Measurements from ENCODE around the gene MDM1.

MDM1 gene

GRCh38 chr12:68361953-68362352 lies 29.8 kb upstream of the MDM1 start:
- H3K79me2 ChIP-seq (ENCODE audit: insufficient read depth, low read length), result no peaks in the 10 kb centered on the region
- H3K27me3 ChIP-seq (ENCODE audit: insufficient read depth, low read length, poor library complexity, severe bottlenecking), result no peaks in the 10 kb centered on the region
- H3K4me2 ChIP-seq (ENCODE audit: low read depth, low read length, poor library complexity, severe bottlenecking), result no peak overlapping the region
- TF ChIP-seq EZH2phosphoT487 (IDR thresholded peaks at IDR 0.05; ENCODE audit: borderline replicate concordance) (no peak), CTCF (conservative IDR thresholded peaks at IDR 0.05; ENCODE audit: low read length) (no peak)
- no peak overlapping the region for H3K4me3 ChIP-seq (ENCODE audit: low read length, poor library complexity, severe bottlenecking)
- no peaks in the 10 kb centered on the region for H3K9me2 ChIP-seq (replicated peaks; ENCODE audit: low read depth, low read length)
- no peaks in the 10 kb centered on the region for H3K9me3 ChIP-seq (ENCODE audit: insufficient read depth, low read depth, low read length)
- peaks cover 15% of the 10 kb centered on the region for H3F3A ChIP-seq (ENCODE audit: low read depth)
- H4K20me1 ChIP-seq (ENCODE audit: insufficient read depth, low read length, poor library complexity, severe bottlenecking), result no peaks in the 10 kb centered on the region
- no peak overlapping the region for H2AFZ ChIP-seq (ENCODE audit: low read length)
- H3K36me3 ChIP-seq (ENCODE audit: insufficient read depth, low read length), result no peaks in the 10 kb centered on the region
- H3K4me1 ChIP-seq (ENCODE audit: insufficient read depth, low read length, poor library complexity, severe bottlenecking), result peaks cover 68% of the 10 kb centered on the region
- no peak overlapping the region for H3K9ac ChIP-seq (ENCODE audit: low read depth, low read length, poor library complexity, severe bottlenecking)

GRCh38 chr12:68359674-68360073 lies 27.5 kb upstream of the MDM1 start:
- Histone ChIP-seq H3K9me3 (ENCODE audit: insufficient read depth, low read depth, low read length) (no peaks in the 10 kb centered on the region), H4K20me1 (ENCODE audit: insufficient read depth, low read length, poor library complexity, severe bottlenecking) (no peaks in the 10 kb centered on the region), H3K4me1 (ENCODE audit: insufficient read depth, low read length, poor library complexity, severe bottlenecking) (peaks cover 64% of the 10 kb centered on the region), H3K9me2 (replicated peaks; ENCODE audit: low read depth, low read length) (no peaks in the 10 kb centered on the region), H2AFZ (ENCODE audit: low read length) (no peak overlapping the region), H3K4me3 (ENCODE audit: low read length, poor library complexity, severe bottlenecking) (no peak overlapping the region), H3F3A (ENCODE audit: low read depth) (peaks cover 9% of the 10 kb centered on the region), H3K79me2 (ENCODE audit: insufficient read depth, low read length) (no peaks in the 10 kb centered on the region), H3K9ac (ENCODE audit: low read depth, low read length, poor library complexity, severe bottlenecking) (peak overlapping the region; percentile 32), H3K27me3 (ENCODE audit: insufficient read depth, low read length, poor library complexity, severe bottlenecking) (no peaks in the 10 kb centered on the region), H3K4me2 (ENCODE audit: low read depth, low read length, poor library complexity, severe bottlenecking) (peak overlapping the region; percentile 10), H3K36me3 (ENCODE audit: insufficient read depth, low read length) (no peaks in the 10 kb centered on the region)
- TF ChIP-seq CTCF (conservative IDR thresholded peaks at IDR 0.05; ENCODE audit: low read length) (no peak), EZH2phosphoT487 (IDR thresholded peaks at IDR 0.05; ENCODE audit: borderline replicate concordance) (no peak)

GRCh38 chr12:68358532-68359485 lies 26.6 kb upstream of the MDM1 start:
- Histone ChIP-seq H4K20me1 (ENCODE audit: insufficient read depth, low read length, poor library complexity, severe bottlenecking) (no peaks in the 10 kb centered on the region), H2AFZ (ENCODE audit: low read length) (no peak overlapping the region), H3K27me3 (ENCODE audit: insufficient read depth, low read length, poor library complexity, severe bottlenecking) (no peaks in the 10 kb centered on the region), H3F3A (ENCODE audit: low read depth) (peaks cover under 1% of the 10 kb centered on the region; the same call in 1 of the 2 replicates), H3K4me3 (ENCODE audit: low read length, poor library complexity, severe bottlenecking) (no peak overlapping the region), H3K79me2 (ENCODE audit: insufficient read depth, low read length) (no peaks in the 10 kb centered on the region), H3K9me3 (ENCODE audit: insufficient read depth, low read depth, low read length) (no peaks in the 10 kb centered on the region), H3K9ac (ENCODE audit: low read depth, low read length, poor library complexity, severe bottlenecking) (peak overlapping the region; percentile 32), H3K9me2 (replicated peaks; ENCODE audit: low read depth, low read length) (no peaks in the 10 kb centered on the region), H3K4me1 (ENCODE audit: insufficient read depth, low read length, poor library complexity, severe bottlenecking) (peaks cover 55% of the 10 kb centered on the region), H3K4me2 (ENCODE audit: low read depth, low read length, poor library complexity, severe bottlenecking) (peak overlapping the region; percentile 10), H3K36me3 (ENCODE audit: insufficient read depth, low read length) (no peaks in the 10 kb centered on the region)
- TF ChIP-seq CTCF (conservative IDR thresholded peaks at IDR 0.05; ENCODE audit: low read length) (peak; percentile 84), EZH2phosphoT487 (IDR thresholded peaks at IDR 0.05; ENCODE audit: borderline replicate concordance) (no peak)
